Panc1 (cell line): ENCODE results near the gene PXN. TPM values are rescaled to one million over a fixed set of nuclear protein-coding genes. Genes with fewer than 3 reads are reported as not detected.

Source experiments
- ATAC-seq: fragments of 200-7000 bp; cut with Tn5 transposase; 2 replicates; pipeline ENCODE4 v1.9.1; 2020; ENCODE audit warnings: mild to moderate bottlenecking, moderate library complexity
- BruUV-seq: library from RNA; stranded (reverse); fragments of 400-500 nt; replicated peaks from 2 replicates; lab custom pipeline; 2021; lab: Mats Ljungman, UMichigan
- CTCF ChIA-PET: fragments of 300-600 bp; sonication (Branson Sonifier 250); formaldehyde crosslinking; loops from one replicate; lab custom pipeline; 2022; ENCODE audit warnings: antibody characterized with exemption; lab: Charles Lee
- POLR2A ChIA-PET: fragments of 300-600 bp; sonication (Branson Sonifier 250); formaldehyde crosslinking; loops from one replicate; lab custom pipeline; 2022; ENCODE audit warnings: antibody characterized with exemption; lab: Charles Lee
- DNase-seq: peaks from one replicate; pipeline ENCODE4 v3.0.0-alpha.2; 2010; ENCODE audit warnings: low read depth, low spot score
- H3K27ac ChIP-seq: 2 replicates; pipeline ENCODE4 v1.5.1; 2011; ENCODE audit warnings: mild to moderate bottlenecking, low read length, inconsistent platforms
- H3K27me3 ChIP-seq: fragments of 200-500 bp; sonication (Bioruptor generic); 2 replicates; pipeline ENCODE4 v1.6.0; 2014; ENCODE audit warnings: low read length, inconsistent platforms; ENCODE audit not compliant: control insufficient read depth, insufficient read depth
- H3K36me3 ChIP-seq: fragments of 200-500 bp; sonication (Bioruptor generic); 2 replicates; pipeline ENCODE4 v1.5.1; 2014; ENCODE audit warnings: inconsistent platforms, mild to moderate bottlenecking, low read length, moderate library complexity; ENCODE audit not compliant: control insufficient read depth, insufficient read depth
- H3K4me1 ChIP-seq: 2 replicates; pipeline ENCODE4 v1.5.1; 2011; ENCODE audit warnings: inconsistent platforms, mild to moderate bottlenecking, low read length, moderate library complexity; ENCODE audit not compliant: control insufficient read depth, insufficient read depth
- H3K4me3 ChIP-seq, 2 experiments: 2 replicates each; pipeline ENCODE4 v1.5.1; 2011 to 2012; ENCODE audit warnings: low read depth in 2 of 2, low read length in 2 of 2, mild to moderate bottlenecking in 2 of 2, inconsistent platforms in 1 of 2, moderate library complexity in 1 of 2
- H3K9me3 ChIP-seq: fragments of 200-500 bp; sonication (Bioruptor generic); 2 replicates; pipeline ENCODE4 v1.5.1; 2014; ENCODE audit warnings: low read depth, mild to moderate bottlenecking, inconsistent platforms, low read length, moderate library complexity; ENCODE audit not compliant: control insufficient read depth, insufficient read depth
- CTCF ChIP-seq: fragments of 450-650 bp; IDR thresholded peaks from 2 replicates; pipeline ENCODE4 v1.5.1; 2017; ENCODE audit warnings: mild to moderate bottlenecking
- POLR2AphosphoS5 ChIP-seq: IDR thresholded peaks from 2 replicates; pipeline ENCODE4 v1.6.1; 2012; ENCODE audit warnings: mild to moderate bottlenecking, low read depth, low read length, moderate library complexity
- REST ChIP-seq, 2 experiments: IDR thresholded peaks; 2 replicates each; pipeline ENCODE4 v1.6.1; 2011 to 2012; ENCODE audit warnings: low read depth in 2 of 2, control low read depth in 1 of 2, low read length in 1 of 2, mild to moderate bottlenecking in 1 of 2, moderate library complexity in 1 of 2; ENCODE audit not compliant: insufficient read depth in 1 of 2
- SIN3A ChIP-seq: IDR thresholded peaks from 2 replicates; pipeline ENCODE4 v1.6.1; 2012; ENCODE audit warnings: low read depth, mild to moderate bottlenecking, low read length, moderate library complexity, borderline replicate concordance; ENCODE audit not compliant: insufficient read depth
- TCF7L2 ChIP-seq: IDR thresholded peaks from 2 replicates; pipeline ENCODE4 v1.6.1; 2011; ENCODE audit warnings: mild to moderate bottlenecking, low read depth, low read length, inconsistent platforms
- in situ Hi-C: cut with HindIII; loops from 2 replicates; pipeline ENCODE4 v1.10.0; 2016; ENCODE audit warnings: low sequenced_read_pairs, low pct_unique_long_range_greater_than_20kb
- intact Hi-C: fragments of 100-400 bp; cut with micrococcal nuclease; formaldehyde crosslinking; loops from one replicate; pipeline ENCODE4 v1.10.0; 2022; ENCODE audit not compliant: unreplicated experiment
- total RNA-seq: library from RNA; stranded (reverse); gene quantifications from one replicate; pipeline ENCODE4 v1.2.1, GENCODE V29; 2021; ENCODE audit not compliant: unreplicated experiment

PXN gene
- total RNA-seq, 1 experiment from 2014 or later = 484 TPM

- Histone ChIP-seq H3K36me3 (no peaks in the 10 kb centered on the region), H3K9me3 (no peaks in the 10 kb centered on the region), H3K4me3 (no peak overlapping the region), H3K27ac (no peak overlapping the region), H3K4me1 (peaks cover 10% of the 10 kb centered on the region), H3K27me3 (no peaks in the 10 kb centered on the region)
- intact Hi-C loops (no loop called here), in situ Hi-C loops (no loop called here)
- DNase-seq = no peak
- no TSS peak for BruUV-seq
- ChIA-PET POLR2A (no interaction called here), CTCF (no interaction called here)
- TF ChIP-seq REST (IDR thresholded peaks at IDR 0.05; ENCODE audit: insufficient read depth in 1 of 2, low read depth in 2 of 2, low read length in 1 of 2) = no peak
- TF ChIP-seq TCF7L2 = no peak
- no peak for TF ChIP-seq POLR2AphosphoS5
- no peak for TF ChIP-seq SIN3A
- TF ChIP-seq CTCF = no peak
- ATAC-seq = no peak
These were observed 22.0 kb upstream of the PXN start for GRCh38 chr12:120287491-120287890.

- H3K27ac ChIP-seq = no peak overlapping the region
- POLR2A ChIA-PET = interaction anchor here (0.5 kb wide), 1 partner anchor 85 kb away, joined by 8 read pairs; no protein-coding TSS in a partner anchor
- no peak overlapping the region for H3K4me3 ChIP-seq
- ATAC-seq (no peak), DNase-seq (no peak)
- H3K27me3 ChIP-seq = no peaks in the 10 kb centered on the region
- in situ Hi-C loops = no loop called here
- intact Hi-C loops = no loop called here
- TF ChIP-seq POLR2AphosphoS5 = no peak
- no peak for TF ChIP-seq SIN3A
- TF ChIP-seq CTCF = no peak
- TF ChIP-seq TCF7L2 = no peak
- no peak for TF ChIP-seq REST (IDR thresholded peaks at IDR 0.05; ENCODE audit: insufficient read depth in 1 of 2, low read depth in 2 of 2, low read length in 1 of 2)
- CTCF ChIA-PET = no interaction called here
- peaks cover 10% of the 10 kb centered on the region for H3K4me1 ChIP-seq
- no peaks in the 10 kb centered on the region for H3K36me3 ChIP-seq
- H3K9me3 ChIP-seq = no peaks in the 10 kb centered on the region
- no TSS peak for BruUV-seq
These were observed 21.4 kb upstream of the PXN start for GRCh38 chr12:120286768-120287490.
